Effector memory CD4-positive, alpha-beta T cell (primary cell): ENCODE data around the gene PCDHGB1.
"Not testable (repeated sequence)": the region's sequence is repeated elsewhere in the genome, so short reads cannot be mapped to it uniquely, and the experiment has no call there.

Experiments
- DNase-seq, 3 donors: peaks; one replicate each; pipeline ENCODE4 v3.0.0-alpha.2; 2020
- H3K27ac ChIP-seq: 2 replicates; pipeline ENCODE4 v1.7.0; 2013; ENCODE audit warnings: mild to moderate bottlenecking, low read length, moderate library complexity; ENCODE audit not compliant: insufficient read depth, poor library complexity, severe bottlenecking
- H3K27me3 ChIP-seq: replicated peaks from 2 replicates; pipeline ENCODE4 v1.7.0; 2013; ENCODE audit warnings: mild to moderate bottlenecking, low read length; ENCODE audit not compliant: insufficient read depth, control insufficient read depth, poor library complexity, severe bottlenecking
- H3K36me3 ChIP-seq: 2 replicates; pipeline ENCODE4 v1.7.0; 2013; ENCODE audit warnings: mild to moderate bottlenecking, low read length, moderate library complexity; ENCODE audit not compliant: control insufficient read depth, insufficient read depth
- H3K4me1 ChIP-seq: 2 replicates; pipeline ENCODE4 v1.7.0; 2013; ENCODE audit warnings: low read length, mild to moderate bottlenecking; ENCODE audit not compliant: control insufficient read depth, insufficient read depth, poor library complexity, severe bottlenecking
- H3K4me3 ChIP-seq: 2 replicates; pipeline ENCODE4 v1.7.0; 2013; ENCODE audit warnings: low read length, low read depth, mild to moderate bottlenecking; ENCODE audit not compliant: insufficient read depth, poor library complexity, severe bottlenecking
- H3K9me3 ChIP-seq: 2 replicates; pipeline ENCODE4 v1.7.0; 2013; ENCODE audit warnings: mild to moderate bottlenecking, low read length, moderate library complexity; ENCODE audit not compliant: control insufficient read depth
- total RNA-seq, 3 donors: gene quantifications; one replicate each; lab custom pipeline; 2026; lab: John Stamatoyannopoulos, UW

PCDHGB1 gene
- total RNA-seq: 0 to 0.44 (median 0.19) reads per million in 3 donors

GRCh38 chr5:141349917-141350619, at the start of gene PCDHGB1:
TSS of gene PCDHGB1 (plus strand) at chr5:141350099. CDS start at chr5:141350261, 162 bp downstream.
- Histone ChIP-seq H3K4me1 (no peaks in the 10 kb centered on the region), H3K9me3 (no peaks in the 10 kb centered on the region), H3K36me3 (no peaks in the 10 kb centered on the region), H3K27ac (no peak within 1 kb of the TSS), H3K27me3 (peaks cover 10% of the 10 kb centered on the region), H3K4me3 (no peak within 1 kb of the TSS)
- DNase-seq: peak in 1 of 3 donors; percentile 12

GRCh38 chr5:141303756-141304155, 46.1 kb upstream of the PCDHGB1 start, which contains the start of gene SLC25A2:
TSS of gene SLC25A2 (minus strand) at chr5:141304049. CDS start at chr5:141303865, 184 bp downstream.
- Histone ChIP-seq H3K9me3 (peaks cover 36% of the 10 kb centered on the region), H3K4me3 (no peak within 1 kb of the TSS)

GRCh38 chr5:141306630-141307029, 43.3 kb upstream of the PCDHGB1 start:
- Histone ChIP-seq H3K4me3 (no peak overlapping the region), H3K9me3 (peaks cover 44% of the 10 kb centered on the region), H3K27ac (no peak overlapping the region), H3K36me3 (no peaks in the 10 kb centered on the region), H3K4me1 (no peaks in the 10 kb centered on the region), H3K27me3 (no peaks in the 10 kb centered on the region)
- DNase-seq: no peak

More at GRCh38 chr5:141303756-141304155, 46.1 kb upstream of the PCDHGB1 start, which contains the start of gene SLC25A2:
- no peaks in the 10 kb centered on the region for H3K4me1 ChIP-seq
- no peaks in the 10 kb centered on the region for H3K27me3 ChIP-seq
- no peak for DNase-seq
- H3K27ac ChIP-seq: no peak within 1 kb of the TSS
- H3K36me3 ChIP-seq: no peaks in the 10 kb centered on the region

GRCh38 chr5:141313711-141314110, 36.2 kb upstream of the PCDHGB1 start:
- no peaks in the 10 kb centered on the region for H3K27me3 ChIP-seq
- H3K36me3 ChIP-seq: no peaks in the 10 kb centered on the region
- no peak overlapping the region for H3K4me3 ChIP-seq
- H3K4me1 ChIP-seq: no peaks in the 10 kb centered on the region
- DNase-seq: no peak
- peaks cover 27% of the 10 kb centered on the region for H3K9me3 ChIP-seq
- no peak overlapping the region for H3K27ac ChIP-seq

- not testable (repeated sequence) for H3K27ac ChIP-seq, DNase-seq, H3K36me3 ChIP-seq, H3K27me3 ChIP-seq, H3K4me3 ChIP-seq, H3K4me1 ChIP-seq
- H3K9me3 ChIP-seq: peaks cover 31% of the 10 kb centered on the region
Observed at GRCh38 chr5:141316963-141317362, 32.9 kb upstream of the PCDHGB1 start.

- Histone ChIP-seq H3K36me3 (peaks cover 9% of the 10 kb centered on the region), H3K4me3 (no peak overlapping the region), H3K4me1 (no peaks in the 10 kb centered on the region), H3K9me3 (peaks cover 31% of the 10 kb centered on the region), H3K27ac (no peak overlapping the region), H3K27me3 (no peaks in the 10 kb centered on the region)
- DNase-seq: no peak
Observed at GRCh38 chr5:141319202-141319601, 30.7 kb upstream of the PCDHGB1 start.

GRCh38 chr5:141319699-141320098, 30.2 kb upstream of the PCDHGB1 start:
- Histone ChIP-seq H3K27me3 (no peaks in the 10 kb centered on the region), H3K36me3 (peaks cover 9% of the 10 kb centered on the region), H3K4me1 (no peaks in the 10 kb centered on the region), H3K27ac (no peak overlapping the region), H3K4me3 (peak overlapping the region; percentile 71), H3K9me3 (peaks cover 31% of the 10 kb centered on the region)
- no peak for DNase-seq

- Histone ChIP-seq H3K27me3 (no peaks in the 10 kb centered on the region), H3K27ac (peak within 1 kb of the TSS; percentile 93), H3K4me1 (no peaks in the 10 kb centered on the region), H3K36me3 (peaks cover 9% of the 10 kb centered on the region), H3K4me3 (peak within 1 kb of the TSS; percentile 71), H3K9me3 (peaks cover 26% of the 10 kb centered on the region)
- peak; percentile 82 to 89 (median 86) for DNase-seq
Observed at GRCh38 chr5:141320225-141321169, 29.4 kb upstream of the PCDHGB1 start, which contains the start of gene TAF7. TSS of gene TAF7 (minus strand) at chr5:141320784. CDS start at chr5:141320044, 740 bp downstream.

- DNase-seq: no peak
- H3K4me1 ChIP-seq: no peaks in the 10 kb centered on the region
- no peaks in the 10 kb centered on the region for H3K27me3 ChIP-seq
- peaks cover 9% of the 10 kb centered on the region for H3K36me3 ChIP-seq
- H3K27ac ChIP-seq: no peak overlapping the region
- no peak overlapping the region for H3K4me3 ChIP-seq
- peaks cover 26% of the 10 kb centered on the region for H3K9me3 ChIP-seq
Observed at GRCh38 chr5:141322261-141322660, 27.6 kb upstream of the PCDHGB1 start.
